Ovary (tissue), 3 donors: ENCODE results near the gene PTCH2.

Experiments used
- CTCF ChIP-seq, 3 donors: fragments of 450-650 bp in 2 of 3; fragments of 200-600 bp in 1 of 3; IDR thresholded peaks; one replicate each; pipeline versions ENCODE4 v1.5.1 to v1.8.0; 2016 to 2022; ENCODE audit warnings: antibody characterized with exemption in 3 of 3, mild to moderate bottlenecking in 1 of 3
- POLR2A ChIP-seq: fragments of 450-650 bp; IDR thresholded peaks from one replicate; pipeline ENCODE4 v1.6.1; 2017; ENCODE audit warnings: antibody characterized with exemption, mild to moderate bottlenecking, moderate library complexity
- donor health status: DM: no; HTN: no; CAD: no.

GRCh38 chr1:44847845-44848244, 4.8 kb upstream of the PTCH2 start:
- TF ChIP-seq CTCF (IDR thresholded peaks at IDR 0.05) = no peak
- TF ChIP-seq POLR2A = no peak
